ENCODE data around the gene C5orf47. TPM values are rescaled to one million over a fixed set of nuclear protein-coding genes. Genes with fewer than 3 reads are reported as not detected.
"Not testable (repeated sequence)": the region's sequence is repeated elsewhere in the genome, so short reads cannot be mapped to it uniquely, and the experiment has no call there.

The C5orf47 gene
- total RNA-seq, 1 experiment from 2014 or later, result not detected

DNA sequence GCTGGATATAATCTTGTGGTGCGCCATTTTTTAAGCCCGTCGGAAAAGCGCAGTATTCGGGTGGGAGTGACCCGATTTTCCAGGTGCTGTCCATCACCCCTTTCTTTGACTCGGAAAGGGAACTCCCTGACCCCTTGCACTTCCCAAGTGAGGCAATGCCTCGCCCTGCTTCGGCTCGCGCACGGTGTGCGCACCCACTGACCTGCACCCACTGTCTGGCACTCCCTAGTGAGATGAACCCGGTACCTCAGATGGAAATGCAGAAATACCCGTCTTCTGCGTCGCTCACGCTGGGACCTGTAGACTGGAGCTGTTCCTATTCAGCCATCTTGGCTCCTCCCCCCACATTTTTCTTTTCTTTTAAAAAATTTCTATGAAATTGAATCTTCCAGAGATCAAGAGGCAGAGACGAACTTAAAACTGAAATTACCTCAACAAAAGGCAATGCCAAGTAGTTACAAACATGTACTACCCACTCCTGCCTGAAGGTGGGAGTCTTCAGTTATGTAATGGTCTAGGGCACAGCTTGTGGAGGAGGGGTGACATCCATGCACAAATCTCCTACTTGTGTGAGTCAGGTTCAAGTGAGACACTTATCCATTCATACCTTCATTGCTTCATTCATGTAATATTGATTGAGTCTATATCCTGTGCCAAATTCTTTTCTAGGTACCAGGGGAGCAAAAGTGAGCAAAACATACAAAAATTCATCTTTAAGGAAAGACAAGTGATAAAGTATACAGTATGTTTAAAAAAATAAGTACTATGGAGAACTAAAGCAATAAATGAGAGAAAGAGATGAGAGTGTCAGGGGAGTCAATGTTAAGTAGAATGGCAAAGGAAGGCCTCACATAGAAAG lies 31.3 kb downstream of the C5orf47 start:
- H3K27ac ChIP-seq (ENCODE audit: low read length); in situ Hi-C loops (cut with HindIII; ENCODE audit: low pct_unique_long_range_greater_than_20kb, low sequenced_read_pairs); H3K9me3 ChIP-seq (ENCODE audit: control insufficient read depth, insufficient read depth, low read depth, low read length); POLR2A ChIA-PET; BruUV-seq (replicated peaks); H3K4me3 ChIP-seq (ENCODE audit: low read depth in 2 of 2, low read length in 2 of 2); H3K4me1 ChIP-seq (ENCODE audit: control insufficient read depth, insufficient read depth, low read length); H3K36me3 ChIP-seq (ENCODE audit: control insufficient read depth, insufficient read depth, low read length): not testable (repeated sequence)
- peak; percentile 90 for ATAC-seq
- CTCF ChIA-PET, result interaction anchor here (0.5 to 1.2 kb wide), 3 partner anchors 24 to 291 kb away, joined by 3 to 9 read pairs (median 7); no protein-coding TSS in a partner anchor
- H3K27me3 ChIP-seq (ENCODE audit: control insufficient read depth, insufficient read depth, low read length), result peaks cover 19% of the 10 kb centered on the region
- intact Hi-C loops (cut with micrococcal nuclease; ENCODE audit: unreplicated experiment), result loop anchor here (1.0 kb wide), 2 partner anchors 291 to 297 kb away; no protein-coding TSS in a partner anchor
- DNase-seq (ENCODE audit: low read depth, low spot score), result peak; percentile 45
- TF ChIP-seq, protein P1, sequence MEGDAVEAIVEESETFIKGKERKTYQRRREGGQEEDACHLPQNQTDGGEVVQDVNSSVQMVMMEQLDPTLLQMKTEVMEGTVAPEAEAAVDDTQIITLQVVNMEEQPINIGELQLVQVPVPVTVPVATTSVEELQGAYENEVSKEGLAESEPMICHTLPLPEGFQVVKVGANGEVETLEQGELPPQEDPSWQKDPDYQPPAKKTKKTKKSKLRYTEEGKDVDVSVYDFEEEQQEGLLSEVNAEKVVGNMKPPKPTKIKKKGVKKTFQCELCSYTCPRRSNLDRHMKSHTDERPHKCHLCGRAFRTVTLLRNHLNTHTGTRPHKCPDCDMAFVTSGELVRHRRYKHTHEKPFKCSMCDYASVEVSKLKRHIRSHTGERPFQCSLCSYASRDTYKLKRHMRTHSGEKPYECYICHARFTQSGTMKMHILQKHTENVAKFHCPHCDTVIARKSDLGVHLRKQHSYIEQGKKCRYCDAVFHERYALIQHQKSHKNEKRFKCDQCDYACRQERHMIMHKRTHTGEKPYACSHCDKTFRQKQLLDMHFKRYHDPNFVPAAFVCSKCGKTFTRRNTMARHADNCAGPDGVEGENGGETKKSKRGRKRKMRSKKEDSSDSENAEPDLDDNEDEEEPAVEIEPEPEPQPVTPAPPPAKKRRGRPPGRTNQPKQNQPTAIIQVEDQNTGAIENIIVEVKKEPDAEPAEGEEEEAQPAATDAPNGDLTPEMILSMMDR (IDR thresholded peaks at IDR 0.05), result peak; percentile 77

DNA sequence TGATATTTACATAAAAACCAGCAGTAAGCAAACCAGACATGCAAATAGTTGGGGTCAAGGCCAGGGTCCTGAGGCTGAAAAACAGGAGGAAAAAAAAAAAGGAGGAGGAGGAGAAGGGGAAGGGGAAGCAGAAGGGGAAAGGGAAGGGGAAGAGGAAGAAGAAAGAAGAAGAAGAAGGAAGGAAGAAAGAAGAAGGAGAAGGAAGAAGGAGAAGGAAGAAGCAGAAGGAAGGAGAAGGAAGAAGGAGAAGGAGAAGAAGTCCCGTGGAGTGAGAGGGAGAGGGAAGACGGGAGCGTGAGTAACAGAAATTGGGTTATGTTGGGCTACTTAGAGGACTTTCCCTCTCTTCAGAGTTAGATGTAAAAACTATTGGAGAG lies 31.9 kb downstream of the C5orf47 start:
- intact Hi-C loops (cut with micrococcal nuclease; ENCODE audit: unreplicated experiment), result loop anchor here (1.0 kb wide), 2 partner anchors 290 to 296 kb away; no protein-coding TSS in a partner anchor
- H3K4me3 ChIP-seq (ENCODE audit: low read depth in 2 of 2, low read length in 2 of 2), result no peak overlapping the region
- peaks cover 22% of the 10 kb centered on the region for H3K27me3 ChIP-seq (ENCODE audit: control insufficient read depth, insufficient read depth, low read length)
- in situ Hi-C loops (cut with HindIII; ENCODE audit: low pct_unique_long_range_greater_than_20kb, low sequenced_read_pairs), result no loop called here
- no peak overlapping the region for H3K27ac ChIP-seq (ENCODE audit: low read length)
- BruUV-seq (replicated peaks), result no TSS peak
- H3K4me1 ChIP-seq (ENCODE audit: control insufficient read depth, insufficient read depth, low read length), result no peaks in the 10 kb centered on the region
- H3K9me3 ChIP-seq (ENCODE audit: control insufficient read depth, insufficient read depth, low read depth, low read length), result no peaks in the 10 kb centered on the region
- no peak for ATAC-seq
- ChIA-PET POLR2A (no interaction called here), CTCF (interaction anchor here (0.6 to 1.2 kb wide), 2 partner anchors 195 to 290 kb away, joined by 3 to 7 read pairs; no protein-coding TSS in a partner anchor)
- TF ChIP-seq SIN3A (IDR thresholded peaks at IDR 0.05; ENCODE audit: borderline replicate concordance, insufficient read depth, low read depth, low read length), result no peak
- TF ChIP-seq, protein P1 (IDR thresholded peaks at IDR 0.05), result no peak
- TF ChIP-seq, protein P2, sequence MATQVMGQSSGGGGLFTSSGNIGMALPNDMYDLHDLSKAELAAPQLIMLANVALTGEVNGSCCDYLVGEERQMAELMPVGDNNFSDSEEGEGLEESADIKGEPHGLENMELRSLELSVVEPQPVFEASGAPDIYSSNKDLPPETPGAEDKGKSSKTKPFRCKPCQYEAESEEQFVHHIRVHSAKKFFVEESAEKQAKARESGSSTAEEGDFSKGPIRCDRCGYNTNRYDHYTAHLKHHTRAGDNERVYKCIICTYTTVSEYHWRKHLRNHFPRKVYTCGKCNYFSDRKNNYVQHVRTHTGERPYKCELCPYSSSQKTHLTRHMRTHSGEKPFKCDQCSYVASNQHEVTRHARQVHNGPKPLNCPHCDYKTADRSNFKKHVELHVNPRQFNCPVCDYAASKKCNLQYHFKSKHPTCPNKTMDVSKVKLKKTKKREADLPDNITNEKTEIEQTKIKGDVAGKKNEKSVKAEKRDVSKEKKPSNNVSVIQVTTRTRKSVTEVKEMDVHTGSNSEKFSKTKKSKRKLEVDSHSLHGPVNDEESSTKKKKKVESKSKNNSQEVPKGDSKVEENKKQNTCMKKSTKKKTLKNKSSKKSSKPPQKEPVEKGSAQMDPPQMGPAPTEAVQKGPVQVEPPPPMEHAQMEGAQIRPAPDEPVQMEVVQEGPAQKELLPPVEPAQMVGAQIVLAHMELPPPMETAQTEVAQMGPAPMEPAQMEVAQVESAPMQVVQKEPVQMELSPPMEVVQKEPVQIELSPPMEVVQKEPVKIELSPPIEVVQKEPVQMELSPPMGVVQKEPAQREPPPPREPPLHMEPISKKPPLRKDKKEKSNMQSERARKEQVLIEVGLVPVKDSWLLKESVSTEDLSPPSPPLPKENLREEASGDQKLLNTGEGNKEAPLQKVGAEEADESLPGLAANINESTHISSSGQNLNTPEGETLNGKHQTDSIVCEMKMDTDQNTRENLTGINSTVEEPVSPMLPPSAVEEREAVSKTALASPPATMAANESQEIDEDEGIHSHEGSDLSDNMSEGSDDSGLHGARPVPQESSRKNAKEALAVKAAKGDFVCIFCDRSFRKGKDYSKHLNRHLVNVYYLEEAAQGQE (IDR thresholded peaks at IDR 0.05; ENCODE audit: insufficient read depth in 1 of 2, low read depth in 2 of 2, low read length in 1 of 2), result no peak
- TF ChIP-seq TCF7L2 (IDR thresholded peaks at IDR 0.05; ENCODE audit: low read depth, low read length), result no peak
- no peak for TF ChIP-seq POLR2AphosphoS5 (IDR thresholded peaks at IDR 0.05; ENCODE audit: low read depth, low read length)
- no peaks in the 10 kb centered on the region for H3K36me3 ChIP-seq (ENCODE audit: control insufficient read depth, insufficient read depth, low read length)
- DNase-seq (ENCODE audit: low read depth, low spot score), result no peak
